Measurements from ENCODE around the gene ZBTB7C. TPM values are rescaled to one million over a fixed set of nuclear protein-coding genes. Genes with fewer than 3 reads are reported as not detected.

ZBTB7C gene
- total RNA-seq, 1 experiment from 2014 or later, result not detected

DNA sequence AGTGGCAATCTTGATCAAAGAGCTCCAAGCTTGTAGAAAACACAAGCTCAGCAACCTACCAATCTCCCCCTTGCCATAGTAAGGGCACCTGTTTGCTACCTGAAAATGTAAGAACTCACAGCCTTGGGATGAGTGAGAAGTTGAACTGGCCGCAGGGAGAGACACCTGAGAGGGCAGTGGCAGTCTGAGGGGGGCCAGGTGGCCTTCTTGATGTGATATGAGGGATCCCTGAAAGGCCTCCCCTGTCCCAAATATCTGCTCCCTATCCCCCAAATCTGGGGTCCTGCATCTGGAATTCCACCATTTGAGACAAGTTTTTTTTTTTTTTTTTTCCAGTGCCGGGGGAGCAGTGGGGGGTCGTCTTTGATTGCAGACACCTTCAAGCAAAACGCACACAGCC lies 248.6 kb downstream of the ZBTB7C start:
- TF ChIP-seq, protein P1, sequence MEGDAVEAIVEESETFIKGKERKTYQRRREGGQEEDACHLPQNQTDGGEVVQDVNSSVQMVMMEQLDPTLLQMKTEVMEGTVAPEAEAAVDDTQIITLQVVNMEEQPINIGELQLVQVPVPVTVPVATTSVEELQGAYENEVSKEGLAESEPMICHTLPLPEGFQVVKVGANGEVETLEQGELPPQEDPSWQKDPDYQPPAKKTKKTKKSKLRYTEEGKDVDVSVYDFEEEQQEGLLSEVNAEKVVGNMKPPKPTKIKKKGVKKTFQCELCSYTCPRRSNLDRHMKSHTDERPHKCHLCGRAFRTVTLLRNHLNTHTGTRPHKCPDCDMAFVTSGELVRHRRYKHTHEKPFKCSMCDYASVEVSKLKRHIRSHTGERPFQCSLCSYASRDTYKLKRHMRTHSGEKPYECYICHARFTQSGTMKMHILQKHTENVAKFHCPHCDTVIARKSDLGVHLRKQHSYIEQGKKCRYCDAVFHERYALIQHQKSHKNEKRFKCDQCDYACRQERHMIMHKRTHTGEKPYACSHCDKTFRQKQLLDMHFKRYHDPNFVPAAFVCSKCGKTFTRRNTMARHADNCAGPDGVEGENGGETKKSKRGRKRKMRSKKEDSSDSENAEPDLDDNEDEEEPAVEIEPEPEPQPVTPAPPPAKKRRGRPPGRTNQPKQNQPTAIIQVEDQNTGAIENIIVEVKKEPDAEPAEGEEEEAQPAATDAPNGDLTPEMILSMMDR (IDR thresholded peaks at IDR 0.05; ENCODE audit: unreplicated experiment), result no peak
- H3K27me3 Mint-ChIP-seq (ENCODE audit: unreplicated experiment), result peaks cover 92% of the 10 kb centered on the region
- no TSS peak for BruUV-seq (replicated peaks)

DNA sequence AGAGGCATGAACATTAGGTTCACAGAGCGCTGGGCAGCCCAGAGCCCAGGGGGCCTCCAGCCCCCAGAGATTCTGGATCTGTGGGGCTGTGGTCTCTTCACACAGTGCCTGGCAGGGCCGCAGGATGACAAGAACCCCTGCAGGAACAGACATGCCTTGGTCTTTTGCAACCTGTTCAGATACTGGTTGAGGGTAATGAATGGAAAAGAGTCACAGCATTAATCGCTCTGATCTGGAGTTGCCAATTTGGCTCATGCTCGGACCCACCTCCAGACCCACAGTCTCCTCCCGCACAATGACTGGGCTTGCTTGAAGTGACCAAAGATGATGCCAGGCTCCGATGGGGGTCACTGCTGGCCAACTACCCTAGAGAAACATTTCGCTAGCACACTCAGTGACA lies 249.4 kb downstream of the ZBTB7C start:
- TF ChIP-seq, protein P1 (IDR thresholded peaks at IDR 0.05; ENCODE audit: unreplicated experiment), result no peak
- CTCF ChIA-PET, result interaction anchor here (1.7 kb wide), 1 partner anchor 20 kb away, joined by 4 read pairs; no protein-coding TSS in a partner anchor

More for the DNA sequence above, 248.6 kb downstream of the ZBTB7C start:
- H3K36me3 Mint-ChIP-seq (ENCODE audit: insufficient read depth, unreplicated experiment), result peaks cover 9% of the 10 kb centered on the region
- intact Hi-C loops (cut with micrococcal nuclease; ENCODE audit: unreplicated experiment), result no loop called here
- no peak overlapping the region for H3K27ac Mint-ChIP-seq (ENCODE audit: unreplicated experiment)
- H3K4me3 Mint-ChIP-seq (ENCODE audit: low read depth, unreplicated experiment), result peak overlapping the region; percentile 69
- no peaks in the 10 kb centered on the region for H3K4me1 Mint-ChIP-seq (ENCODE audit: low read depth, unreplicated experiment)
- CTCF ChIA-PET, result interaction anchor here (0.7 to 1.7 kb wide), 5 partner anchors 9 to 1625 kb away, joined by 3 to 6 read pairs (median 4); no protein-coding TSS in a partner anchor
- no peaks in the 10 kb centered on the region for H3K9me3 Mint-ChIP-seq (ENCODE audit: low read depth, unreplicated experiment)
- DNase-seq, result no peak

DNA sequence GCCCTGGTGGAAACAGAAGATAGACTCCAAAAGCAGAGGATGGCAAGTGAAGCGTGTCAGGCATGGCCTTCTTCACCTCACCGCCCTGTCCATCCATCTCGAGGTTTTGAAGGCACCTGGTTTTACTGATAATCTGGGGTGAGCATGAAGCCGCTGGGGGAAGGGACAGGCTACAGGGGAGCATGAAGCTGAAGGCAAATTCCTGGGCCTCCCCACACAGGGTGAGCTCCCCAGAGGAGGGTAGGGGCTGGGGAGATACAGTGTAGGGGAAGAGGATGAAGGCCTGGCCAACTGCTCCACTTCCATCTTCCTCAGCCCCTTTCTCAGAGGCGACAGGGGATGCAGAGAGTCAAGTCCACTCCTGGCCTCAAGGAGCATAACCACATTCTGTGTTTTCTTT lies 250.5 kb downstream of the ZBTB7C start:
- intact Hi-C loops (cut with micrococcal nuclease; ENCODE audit: unreplicated experiment), result no loop called here
- no peak overlapping the region for H3K4me3 Mint-ChIP-seq (ENCODE audit: low read depth, unreplicated experiment)
- peaks cover 91% of the 10 kb centered on the region for H3K27me3 Mint-ChIP-seq (ENCODE audit: unreplicated experiment)
- peaks cover 4% of the 10 kb centered on the region for H3K4me1 Mint-ChIP-seq (ENCODE audit: low read depth, unreplicated experiment)
- peaks cover 9% of the 10 kb centered on the region for H3K36me3 Mint-ChIP-seq (ENCODE audit: insufficient read depth, unreplicated experiment)
- CTCF ChIA-PET, result no interaction called here
- DNase-seq, result no peak
- TF ChIP-seq, protein P1 (IDR thresholded peaks at IDR 0.05; ENCODE audit: unreplicated experiment), result no peak
- H3K27ac Mint-ChIP-seq (ENCODE audit: unreplicated experiment), result no peak overlapping the region
- H3K9me3 Mint-ChIP-seq (ENCODE audit: low read depth, unreplicated experiment), result no peaks in the 10 kb centered on the region
- BruUV-seq (replicated peaks), result no TSS peak

More for the DNA sequence above, 249.4 kb downstream of the ZBTB7C start:
- DNase-seq, result no peak
- no TSS peak for BruUV-seq (replicated peaks)
- Mint-ChIP-seq H3K4me3 (ENCODE audit: low read depth, unreplicated experiment) (no peak overlapping the region), H3K4me1 (ENCODE audit: low read depth, unreplicated experiment) (no peaks in the 10 kb centered on the region), H3K9me3 (ENCODE audit: low read depth, unreplicated experiment) (no peaks in the 10 kb centered on the region), H3K27me3 (ENCODE audit: unreplicated experiment) (peaks cover 91% of the 10 kb centered on the region), H3K27ac (ENCODE audit: unreplicated experiment) (no peak overlapping the region), H3K36me3 (ENCODE audit: insufficient read depth, unreplicated experiment) (peaks cover 9% of the 10 kb centered on the region)
- intact Hi-C loops (cut with micrococcal nuclease; ENCODE audit: unreplicated experiment), result no loop called here

DNA sequence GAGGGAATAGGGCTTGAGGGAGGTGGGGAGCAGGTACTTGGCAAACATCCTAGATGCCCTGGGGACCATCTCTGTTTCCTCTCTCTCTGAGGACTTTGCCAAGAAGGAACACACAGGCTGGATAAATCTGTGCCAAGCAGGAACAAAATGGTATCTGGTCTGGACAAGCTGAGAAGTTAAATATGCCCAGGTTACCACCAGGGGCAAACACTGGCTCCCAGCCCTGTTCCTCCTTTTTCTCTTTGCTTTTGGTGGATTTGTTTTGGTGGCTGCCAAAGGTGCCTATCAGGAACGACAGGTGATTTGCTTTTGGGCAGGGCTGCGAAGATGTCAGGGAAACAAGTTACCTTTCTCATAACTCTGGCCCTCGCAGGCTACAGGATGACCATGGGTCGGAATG lies 251.2 kb downstream of the ZBTB7C start:
- intact Hi-C loops (cut with micrococcal nuclease; ENCODE audit: unreplicated experiment), result no loop called here
- H3K9me3 Mint-ChIP-seq (ENCODE audit: low read depth, unreplicated experiment), result no peaks in the 10 kb centered on the region
- peaks cover 9% of the 10 kb centered on the region for H3K36me3 Mint-ChIP-seq (ENCODE audit: insufficient read depth, unreplicated experiment)
- H3K27ac Mint-ChIP-seq (ENCODE audit: unreplicated experiment), result no peak overlapping the region
- H3K27me3 Mint-ChIP-seq (ENCODE audit: unreplicated experiment), result peaks cover 91% of the 10 kb centered on the region
- no TSS peak for BruUV-seq (replicated peaks)
- CTCF ChIA-PET, result no interaction called here
- TF ChIP-seq, protein P1 (IDR thresholded peaks at IDR 0.05; ENCODE audit: unreplicated experiment), result no peak
- H3K4me1 Mint-ChIP-seq (ENCODE audit: low read depth, unreplicated experiment), result peaks cover 9% of the 10 kb centered on the region
- no peak overlapping the region for H3K4me3 Mint-ChIP-seq (ENCODE audit: low read depth, unreplicated experiment)
- no peak for DNase-seq

Measured in Calu3 (cell line).